Endometrial microvascular endothelial cells (primary cell): ENCODE data around the gene THADA. TPM values are rescaled to one million over a fixed set of nuclear protein-coding genes. Genes with fewer than 3 reads are reported as not detected.
"Not testable (repeated sequence)": the region's sequence is repeated elsewhere in the genome, so short reads cannot be mapped to it uniquely, and the experiment has no call there.

ENCODE experiments used
- in situ Hi-C: cut with HindIII; loops from 2 replicates; pipeline ENCODE4 v1.10.0; 2017; ENCODE audit warnings: low sequenced_read_pairs, low pct_unique_long_range_greater_than_20kb; ENCODE audit errors: inconsistent ontology term
- total RNA-seq: library from RNA; depleted of rRNA; stranded (reverse); fragments of >200 nt; gene quantifications from one replicate; pipeline ENCODE4 v1.2.3, GENCODE V29; 2015; ENCODE audit errors: inconsistent ontology term

Gene THADA
- total RNA-seq, 1 donor from 2014 or later: 24.1 TPM

DNA sequence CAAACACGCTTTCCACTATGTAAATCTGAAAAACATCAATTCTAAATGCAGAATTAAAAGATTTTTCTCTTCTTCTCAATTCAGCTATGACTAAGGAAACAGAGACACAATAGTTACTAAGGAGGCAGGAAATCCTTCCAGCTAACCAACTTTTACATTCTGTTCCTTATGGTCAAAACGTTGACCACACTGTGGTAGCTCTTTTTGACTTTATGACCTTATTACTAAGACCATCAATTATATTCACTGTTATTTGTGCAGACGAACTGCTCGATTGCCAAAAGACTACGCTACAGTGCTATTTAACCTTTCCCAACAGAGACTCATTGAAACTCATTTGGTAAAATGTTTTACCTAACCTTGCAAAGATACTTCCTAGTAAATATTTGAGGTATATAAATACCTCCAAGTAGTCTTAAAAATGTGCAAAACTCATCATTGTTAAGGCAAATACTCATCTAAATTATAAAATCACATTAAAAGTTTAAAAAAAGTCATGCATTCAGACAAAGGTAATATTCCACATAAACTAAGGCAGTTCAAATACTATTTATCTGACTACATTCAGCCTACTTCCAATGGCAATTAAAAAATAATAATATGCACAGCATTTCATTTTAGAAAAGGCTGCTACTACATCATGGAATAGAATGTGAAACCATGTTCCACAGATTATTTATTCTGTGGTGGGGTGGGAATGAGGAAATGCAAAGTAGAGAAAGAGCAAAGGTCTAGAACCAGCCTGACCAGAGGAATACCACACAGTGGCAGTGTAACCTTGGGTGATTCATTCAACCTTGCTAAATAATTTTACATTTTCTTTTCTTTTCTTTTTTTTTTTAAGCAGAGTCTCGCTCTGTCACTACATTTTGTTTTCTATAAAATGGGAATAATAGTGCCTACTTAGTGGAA lies 139.9 kb downstream of the THADA start:
- in situ Hi-C loops: no loop called here

DNA sequence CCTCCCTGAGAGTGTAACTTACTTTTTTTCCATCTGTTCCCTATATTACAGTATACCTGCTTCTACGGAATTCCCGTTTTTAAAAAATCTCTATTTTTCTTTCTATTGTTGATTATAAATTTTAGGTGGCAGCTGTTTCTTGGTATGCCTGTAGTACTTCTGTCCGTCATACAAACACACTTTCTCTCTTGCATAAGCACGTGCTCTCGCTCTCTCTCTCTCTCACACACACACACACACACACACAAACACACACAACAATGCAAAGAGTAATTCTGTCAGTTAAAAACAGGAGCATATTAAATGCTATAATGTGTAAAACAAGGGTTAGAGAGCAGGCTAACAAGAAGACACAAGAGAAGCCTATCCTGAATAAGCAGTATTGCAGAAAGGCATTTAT lies 140.5 kb downstream of the THADA start:
- in situ Hi-C loops: no loop called here

DNA sequence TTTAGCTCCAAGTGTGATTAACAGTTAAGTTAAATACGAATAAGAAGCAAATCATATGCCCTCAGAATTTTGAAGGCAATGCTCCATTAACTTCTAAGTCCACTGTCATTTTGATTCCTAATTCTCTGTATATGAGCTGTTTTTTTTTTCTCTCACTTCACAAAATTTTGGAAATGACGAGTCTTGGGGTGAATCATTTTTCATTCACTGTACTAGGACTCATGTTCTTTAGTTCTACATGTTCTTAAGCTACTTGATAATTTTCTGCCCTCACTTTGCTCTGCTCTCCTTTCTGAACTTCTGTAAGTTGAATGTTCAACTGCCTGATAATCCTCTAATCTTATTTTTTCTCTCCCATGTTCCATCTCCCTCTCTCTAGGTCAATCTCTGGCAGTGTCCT lies 141.0 kb downstream of the THADA start:
- in situ Hi-C loops: no loop called here

GRCh38 chr2:43453179-43454170 lies 142.4 kb downstream of the THADA start:
- in situ Hi-C loops: no loop called here

- in situ Hi-C loops: no loop called here
Observed at GRCh38 chr2:43452318-43452731, 143.5 kb downstream of the THADA start.

DNA sequence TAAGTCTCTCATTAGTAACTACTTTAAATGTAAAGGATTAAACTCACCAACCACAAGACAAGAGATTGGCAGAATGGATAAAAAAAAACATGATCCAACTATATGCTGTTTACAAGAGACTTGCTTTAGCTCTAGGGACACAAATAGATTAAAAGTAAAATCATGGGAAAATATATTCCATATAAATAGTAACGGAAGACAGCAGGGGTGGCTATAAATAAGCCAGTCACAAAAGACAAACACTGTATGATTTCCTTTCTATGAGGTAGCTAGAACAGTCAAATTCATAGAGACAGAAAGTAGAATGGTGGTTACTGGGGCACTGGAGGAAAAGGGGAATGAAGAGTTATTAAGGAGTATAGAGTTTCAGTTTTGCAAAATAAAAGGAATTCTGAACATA lies 145.2 kb downstream of the THADA start:
- in situ Hi-C loops: no loop called here

DNA sequence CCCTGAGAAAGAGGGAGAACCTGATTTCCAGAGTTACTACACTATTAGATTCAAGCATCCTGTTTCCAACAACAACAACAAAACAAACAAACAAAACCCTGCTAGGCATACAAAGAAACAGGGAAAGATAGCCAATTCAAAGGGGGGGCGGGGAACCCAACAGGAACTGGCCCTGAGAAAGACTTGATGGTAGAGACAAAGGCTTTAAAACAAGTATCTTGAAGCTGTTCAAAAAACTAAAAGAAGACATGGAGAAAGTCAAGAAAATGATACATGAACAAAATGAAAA lies 147.1 kb downstream of the THADA start:
- in situ Hi-C loops: no loop called here

DNA sequence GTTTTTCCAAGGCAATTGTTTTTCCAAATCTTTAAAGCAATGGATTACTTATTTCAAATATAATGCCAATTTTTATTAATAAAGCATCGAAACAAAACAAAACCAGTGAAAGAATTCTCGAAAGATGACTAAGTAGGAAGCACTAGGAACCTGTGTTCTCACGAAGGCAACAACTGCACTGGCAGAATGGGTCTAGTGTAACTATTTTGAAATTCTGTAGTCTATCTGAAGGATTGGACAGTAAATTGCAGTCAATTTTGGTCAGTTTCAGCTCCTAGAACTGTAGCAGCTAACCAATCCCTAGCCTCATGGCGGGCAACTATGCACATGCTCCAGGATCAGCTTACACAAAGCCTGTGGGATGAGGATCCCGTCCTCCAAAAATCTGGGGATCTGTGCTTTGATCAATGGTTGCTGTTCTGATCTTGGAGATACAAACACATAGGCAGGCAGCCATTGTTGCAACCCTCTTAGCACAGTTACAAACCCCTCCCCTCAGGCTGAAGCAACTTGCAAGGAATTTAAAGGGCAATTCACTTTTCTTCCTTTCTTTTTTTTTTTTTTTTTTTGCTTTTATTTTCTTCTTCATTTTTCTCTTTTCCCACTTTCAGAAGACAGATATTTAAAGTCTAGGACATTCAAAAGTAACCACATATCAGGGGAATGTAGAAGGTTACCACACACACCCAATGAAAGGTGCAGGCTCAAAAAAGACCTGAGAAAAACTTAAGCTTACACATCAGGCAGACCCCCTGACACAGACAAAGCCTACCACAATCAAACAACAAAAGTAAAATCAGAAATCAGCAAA lies 147.6 kb downstream of the THADA start:
- in situ Hi-C loops: no loop called here

- in situ Hi-C loops: not testable (repeated sequence)
Observed at GRCh38 chr2:43446755-43447154, 149.1 kb downstream of the THADA start.

GRCh38 chr2:43445781-43446180 lies 150.1 kb downstream of the THADA start:
- in situ Hi-C loops: no loop called here

GRCh38 chr2:43444989-43445645 lies 150.7 kb downstream of the THADA start:
- in situ Hi-C loops: no loop called here

DNA sequence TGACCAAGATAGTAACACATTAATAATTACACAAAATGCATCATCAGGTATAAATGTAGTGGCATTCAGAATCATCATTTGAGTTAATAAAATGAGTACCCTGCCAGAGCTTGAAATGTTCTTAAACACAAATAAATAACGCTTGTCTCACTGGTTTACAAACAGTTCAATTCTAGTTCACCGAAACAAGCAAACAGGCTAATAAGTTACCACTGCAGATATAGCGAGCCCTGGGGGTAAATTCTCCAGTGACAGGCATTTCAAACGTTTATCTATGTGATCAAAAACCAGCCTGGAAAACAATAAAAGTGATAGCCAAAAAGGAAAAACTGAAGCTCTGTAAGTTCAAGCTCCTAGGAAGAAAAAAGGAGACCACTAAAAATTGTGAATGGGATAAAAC lies 152.6 kb downstream of the THADA start:
- in situ Hi-C loops: no loop called here

DNA sequence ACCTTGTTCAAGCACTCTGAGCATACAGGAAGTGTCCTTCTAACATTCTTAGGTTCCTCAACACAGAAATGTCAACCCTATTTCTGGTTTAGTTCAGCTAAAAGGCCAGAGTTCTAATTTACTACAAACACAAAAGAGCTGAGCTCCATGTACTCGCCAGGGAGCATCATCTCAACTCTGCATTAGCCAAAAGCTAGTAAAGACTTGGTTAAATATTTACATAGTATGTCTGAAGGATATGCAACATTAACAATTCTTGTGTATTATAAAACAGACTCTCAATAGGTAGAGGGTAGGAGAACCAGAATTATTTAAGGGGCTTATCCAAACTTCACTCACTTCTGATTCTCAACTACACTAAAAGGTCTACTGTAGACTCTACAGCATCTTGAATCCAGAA lies 154.6 kb downstream of the THADA start:
- in situ Hi-C loops: no loop called here

- in situ Hi-C loops: no loop called here
Observed at GRCh38 chr2:43438858-43439655, 156.8 kb downstream of the THADA start.

GRCh38 chr2:43438342-43438741 lies 157.5 kb downstream of the THADA start:
- in situ Hi-C loops: no loop called here

DNA sequence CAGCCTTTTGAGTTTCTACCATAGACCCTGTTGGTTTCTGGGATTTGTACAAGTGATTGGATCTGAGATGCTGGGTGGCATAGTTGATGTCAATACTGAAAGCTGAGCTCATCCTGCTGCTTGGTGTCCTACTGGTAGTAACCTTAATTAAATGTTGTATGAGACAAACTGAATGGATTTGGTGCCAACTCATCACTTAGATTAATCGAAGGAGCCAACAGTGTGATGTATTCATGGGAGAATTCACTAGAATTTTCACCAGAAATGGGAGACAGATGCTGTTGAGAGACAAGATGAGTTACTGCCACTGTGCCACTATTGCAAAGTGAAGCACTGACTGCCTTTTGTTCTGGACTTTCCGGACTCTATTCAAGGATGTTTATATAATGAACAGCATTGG lies 158.5 kb downstream of the THADA start:
- in situ Hi-C loops: no loop called here

DNA sequence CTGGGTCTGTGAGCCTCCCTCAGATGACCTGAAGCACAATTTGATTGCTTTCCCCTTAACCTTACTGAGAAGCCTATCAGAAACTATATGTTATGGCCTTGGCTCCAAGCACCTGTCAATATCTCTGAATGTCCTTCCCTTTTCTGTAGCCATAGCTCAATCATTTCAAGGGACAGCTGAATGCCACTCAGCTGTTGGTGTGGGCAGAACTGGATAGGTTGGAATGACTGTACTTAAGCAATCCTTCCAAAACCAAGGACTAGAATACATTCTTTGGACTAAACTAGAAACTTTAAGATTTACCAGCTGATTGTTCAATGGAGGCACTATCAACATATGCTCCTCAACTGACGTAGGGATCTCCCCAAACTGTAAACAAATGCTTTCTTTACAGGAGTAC lies 159.4 kb downstream of the THADA start:
- in situ Hi-C loops: no loop called here

DNA sequence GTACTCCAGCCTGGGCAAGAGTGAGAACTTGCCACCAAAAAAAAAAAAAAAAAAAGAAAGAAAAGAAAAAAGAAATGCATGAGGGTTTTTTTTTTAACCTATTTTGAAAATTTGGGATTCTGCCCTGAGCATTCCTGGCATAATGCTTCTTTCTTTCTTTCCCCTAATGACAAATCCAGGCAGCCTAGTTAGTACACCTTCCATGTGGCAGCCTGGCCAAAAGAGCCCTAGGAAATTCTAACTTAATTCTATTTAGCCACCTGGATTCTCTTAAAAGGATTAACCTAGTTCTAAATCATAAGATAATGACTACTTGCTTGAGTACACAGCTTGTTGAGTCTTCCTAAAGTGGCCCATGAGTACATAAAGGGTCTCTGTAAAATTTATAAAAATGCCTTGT lies 160.1 kb downstream of the THADA start:
- in situ Hi-C loops: no loop called here
